Measurements from ENCODE around the gene ZNF143. TPM values are rescaled to one million over a fixed set of nuclear protein-coding genes. Genes with fewer than 3 reads are reported as not detected.
A peak's percentile ranks its signal among the peaks of the same experiment; 100 is the strongest.
"Not testable (repeated sequence)": the region's sequence is repeated elsewhere in the genome, so short reads cannot be mapped to it uniquely, and the experiment has no call there.

The ZNF143 gene
- total RNA-seq, 1 donor from 2014 or later: 22.7 TPM

GRCh38 chr11:9530901-9531625, 70.3 kb downstream of the ZNF143 start:
- ATAC-seq (no peak), DNase-seq (ENCODE audit: missing footprints) (peak; percentile 77)
- intact Hi-C loops (cut with DNase I): loop anchor here (5.0 kb wide), 1 partner anchor 46 kb away; no protein-coding TSS in a partner anchor

GRCh38 chr11:9533058-9533457, 72.2 kb downstream of the ZNF143 start:
- ATAC-seq: no peak
- intact Hi-C loops (cut with DNase I): loop anchor here (5.0 kb wide), 1 partner anchor 44 kb away; no protein-coding TSS in a partner anchor
- no peak for DNase-seq (ENCODE audit: missing footprints)

- no peak for ATAC-seq
- intact Hi-C loops (cut with DNase I): loop anchor here (2.0 to 5.0 kb wide), 2 partner anchors 43 to 79 kb away; no protein-coding TSS in a partner anchor
- no peak for DNase-seq (ENCODE audit: missing footprints)
Measured at GRCh38 chr11:9533736-9534473, 73.1 kb downstream of the ZNF143 start.

- peak; percentile 73 for ATAC-seq
- DNase-seq (ENCODE audit: missing footprints): peak; percentile 81
- intact Hi-C loops (cut with DNase I): loop anchor here (2.0 to 5.0 kb wide), 2 partner anchors 78 to 212 kb away; no protein-coding TSS in a partner anchor
Measured at GRCh38 chr11:9535189-9535781, 74.5 kb downstream of the ZNF143 start.

- intact Hi-C loops (cut with DNase I): loop anchor here (5.0 kb wide), 1 partner anchor 209 kb away; no protein-coding TSS in a partner anchor
- no peak for ATAC-seq
- no peak for DNase-seq (ENCODE audit: missing footprints)
Measured at GRCh38 chr11:9538548-9538947, 77.7 kb downstream of the ZNF143 start.

- intact Hi-C loops (cut with DNase I); DNase-seq (ENCODE audit: missing footprints); ATAC-seq: not testable (repeated sequence)
Measured at GRCh38 chr11:9549216-9549615, 88.4 kb downstream of the ZNF143 start.

GRCh38 chr11:9550191-9550628, 89.4 kb downstream of the ZNF143 start:
- intact Hi-C loops (cut with DNase I): no loop called here
- no peak for DNase-seq (ENCODE audit: missing footprints)
- ATAC-seq: no peak

- no peak for ATAC-seq
- no peak for DNase-seq (ENCODE audit: missing footprints)
- intact Hi-C loops (cut with DNase I): no loop called here
Measured at GRCh38 chr11:9561279-9561982, 100.6 kb downstream of the ZNF143 start.

DNA sequence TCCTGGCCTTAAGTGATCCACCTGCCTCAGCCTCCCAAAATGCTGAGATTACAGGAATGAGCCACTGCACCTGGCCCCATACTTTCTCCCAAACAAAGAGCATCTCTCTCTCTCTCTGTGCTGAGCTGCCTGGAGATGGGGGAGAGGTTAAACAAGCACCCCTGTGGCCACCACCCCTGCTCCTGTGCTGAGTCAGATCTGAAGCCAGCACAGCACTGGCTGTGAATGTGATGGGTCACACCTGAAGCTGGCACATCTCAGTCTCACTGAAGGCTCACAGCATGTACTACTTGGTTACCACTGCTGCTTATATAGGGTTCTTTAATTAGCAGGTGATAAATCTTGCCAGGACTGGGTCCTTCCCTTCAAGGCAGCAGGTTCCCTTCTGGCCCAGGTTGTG, 101.9 kb downstream of the ZNF143 start:
- no peak for DNase-seq (ENCODE audit: missing footprints)
- no peak for ATAC-seq
- intact Hi-C loops (cut with DNase I): no loop called here

DNA sequence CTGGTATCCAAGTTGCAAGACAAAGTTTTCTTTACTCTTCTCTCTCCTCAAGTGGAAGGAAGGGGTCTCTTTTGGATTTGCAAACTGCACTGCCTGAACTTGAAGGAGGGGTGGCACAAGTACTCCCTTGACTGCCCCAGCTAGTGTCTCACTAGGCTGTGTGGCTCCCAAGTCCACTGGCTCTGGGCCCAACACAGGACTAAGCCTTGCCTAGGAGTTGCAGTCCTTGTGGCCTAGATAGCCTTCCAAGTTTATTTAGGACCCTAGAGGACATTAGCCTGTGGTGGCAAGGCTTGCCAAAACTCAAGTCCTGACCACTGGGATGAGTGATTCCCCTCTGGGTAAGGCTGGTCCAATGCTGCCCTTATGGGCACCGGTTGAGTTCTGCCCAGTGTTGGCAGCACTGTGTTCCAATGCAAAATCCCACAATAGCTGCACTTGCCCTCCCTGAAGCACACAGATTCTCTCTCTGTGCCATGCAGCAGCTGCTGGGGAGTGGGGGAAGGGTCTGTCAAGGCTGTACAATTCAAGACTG, 102.5 kb downstream of the ZNF143 start:
- DNase-seq (ENCODE audit: missing footprints): no peak
- intact Hi-C loops (cut with DNase I): no loop called here

GRCh38 chr11:9565822-9566560, 105.2 kb downstream of the ZNF143 start:
- ATAC-seq (peak; percentile 65), DNase-seq (ENCODE audit: missing footprints) (no peak)
- intact Hi-C loops (cut with DNase I): no loop called here

More for the DNA sequence above, 102.5 kb downstream of the ZNF143 start:
- no peak for ATAC-seq

GRCh38 chr11:9566561-9567063, 105.8 kb downstream of the ZNF143 start:
- intact Hi-C loops (cut with DNase I): no loop called here
- peak; percentile 81 for ATAC-seq
- no peak for DNase-seq (ENCODE audit: missing footprints)

- intact Hi-C loops (cut with DNase I): no loop called here
- DNase-seq (ENCODE audit: missing footprints) (no peak), ATAC-seq (no peak)
Measured at GRCh38 chr11:9567401-9567800, 106.6 kb downstream of the ZNF143 start.

- DNase-seq (ENCODE audit: missing footprints) (no peak), ATAC-seq (no peak)
- intact Hi-C loops (cut with DNase I): no loop called here
Measured at GRCh38 chr11:9568161-9568853, 107.5 kb downstream of the ZNF143 start.

DNA sequence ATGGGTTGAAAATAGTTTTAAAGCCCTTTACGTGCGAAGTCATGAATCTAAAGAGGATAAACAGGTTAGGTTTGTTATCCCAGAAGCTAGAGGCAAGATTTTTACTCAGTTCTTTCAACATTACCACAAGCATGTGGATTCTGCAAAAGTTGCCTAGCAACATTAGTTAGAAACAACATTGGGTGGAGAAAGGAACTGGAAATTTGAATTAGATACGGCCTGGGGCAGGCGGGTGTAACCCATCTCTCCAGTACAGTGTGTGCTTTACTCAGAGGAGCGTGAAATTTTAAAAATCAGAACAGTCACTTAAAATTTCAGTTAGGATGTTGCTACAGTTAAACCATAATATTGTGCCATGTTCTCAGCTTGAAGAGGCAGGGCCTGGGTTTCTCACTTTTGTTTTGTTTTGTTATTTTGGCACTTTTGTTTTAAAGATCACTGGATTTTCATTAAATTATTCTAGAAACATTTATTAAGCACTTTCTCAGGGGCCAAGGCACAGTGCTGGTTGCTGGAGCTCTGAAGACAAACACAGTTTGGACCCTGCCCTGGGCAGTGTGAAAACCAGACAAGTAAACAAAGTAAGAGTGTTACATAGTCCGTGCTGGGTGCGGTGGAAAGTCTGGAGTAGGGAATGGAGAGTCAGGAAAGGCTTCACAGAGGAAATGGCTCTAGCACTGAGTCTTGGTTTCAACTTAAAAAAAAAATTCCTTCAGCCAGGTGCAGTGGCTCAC, 108.2 kb downstream of the ZNF143 start:
- DNase-seq (ENCODE audit: missing footprints) (no peak), ATAC-seq (peak; percentile 56)
- intact Hi-C loops (cut with DNase I): no loop called here

DNA sequence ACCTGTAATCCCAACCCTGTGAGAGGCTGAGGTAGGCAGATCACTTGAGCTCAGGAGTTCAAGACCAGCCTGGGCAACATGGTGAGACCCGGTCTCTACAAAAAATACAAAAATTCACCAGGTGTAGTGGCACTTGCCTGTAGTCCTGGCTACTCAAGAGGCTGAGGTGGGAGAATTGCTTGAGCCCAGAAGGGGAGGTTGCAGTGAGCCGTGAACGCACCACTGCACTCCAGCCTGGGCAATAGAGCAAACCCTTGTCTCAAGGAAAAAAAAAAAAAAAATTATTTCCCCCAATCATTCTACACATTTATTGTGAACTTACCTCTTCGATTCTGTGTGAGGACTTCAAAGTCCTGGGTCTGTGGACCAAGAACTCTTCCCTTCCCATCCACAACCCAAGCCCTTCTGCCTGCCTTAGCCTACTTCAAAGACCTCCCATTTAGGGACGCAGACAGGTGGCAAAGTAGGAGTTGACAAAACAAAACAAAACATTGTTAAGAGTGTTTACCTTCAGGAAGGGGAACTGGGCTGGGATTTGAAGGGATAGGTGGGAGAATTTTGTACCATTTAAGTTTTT, 108.9 kb downstream of the ZNF143 start:
- intact Hi-C loops (cut with DNase I): loop anchor here (5.0 kb wide), 2 partner anchors 188 to 738 kb away; partner anchors contain the start of gene ADM

More for the DNA sequence above, 108.9 kb downstream of the ZNF143 start:
- DNase-seq (ENCODE audit: missing footprints) (no peak), ATAC-seq (no peak)

Measured in Right ventricle myocardium inferior (tissue), 1 donor.